ENCODE data around the gene GNG4.
A peak's percentile ranks its signal among the peaks of the same experiment; 100 is the strongest.

GRCh38 chr1:235642943-235643371, 6.6 kb downstream of the GNG4 start:
- TF ChIP-seq, protein P1, sequence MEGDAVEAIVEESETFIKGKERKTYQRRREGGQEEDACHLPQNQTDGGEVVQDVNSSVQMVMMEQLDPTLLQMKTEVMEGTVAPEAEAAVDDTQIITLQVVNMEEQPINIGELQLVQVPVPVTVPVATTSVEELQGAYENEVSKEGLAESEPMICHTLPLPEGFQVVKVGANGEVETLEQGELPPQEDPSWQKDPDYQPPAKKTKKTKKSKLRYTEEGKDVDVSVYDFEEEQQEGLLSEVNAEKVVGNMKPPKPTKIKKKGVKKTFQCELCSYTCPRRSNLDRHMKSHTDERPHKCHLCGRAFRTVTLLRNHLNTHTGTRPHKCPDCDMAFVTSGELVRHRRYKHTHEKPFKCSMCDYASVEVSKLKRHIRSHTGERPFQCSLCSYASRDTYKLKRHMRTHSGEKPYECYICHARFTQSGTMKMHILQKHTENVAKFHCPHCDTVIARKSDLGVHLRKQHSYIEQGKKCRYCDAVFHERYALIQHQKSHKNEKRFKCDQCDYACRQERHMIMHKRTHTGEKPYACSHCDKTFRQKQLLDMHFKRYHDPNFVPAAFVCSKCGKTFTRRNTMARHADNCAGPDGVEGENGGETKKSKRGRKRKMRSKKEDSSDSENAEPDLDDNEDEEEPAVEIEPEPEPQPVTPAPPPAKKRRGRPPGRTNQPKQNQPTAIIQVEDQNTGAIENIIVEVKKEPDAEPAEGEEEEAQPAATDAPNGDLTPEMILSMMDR (conservative IDR thresholded peaks at IDR 0.05; ENCODE audit: low read length), result peak; percentile 37; the same call in 1 of the 2 replicates
- TF ChIP-seq EZH2phosphoT487 (IDR thresholded peaks at IDR 0.05; ENCODE audit: borderline replicate concordance), result no peak

All from Loucy (cell line).